ENCODE measurements around the gene KHDRBS1.

Gene KHDRBS1

DNA sequence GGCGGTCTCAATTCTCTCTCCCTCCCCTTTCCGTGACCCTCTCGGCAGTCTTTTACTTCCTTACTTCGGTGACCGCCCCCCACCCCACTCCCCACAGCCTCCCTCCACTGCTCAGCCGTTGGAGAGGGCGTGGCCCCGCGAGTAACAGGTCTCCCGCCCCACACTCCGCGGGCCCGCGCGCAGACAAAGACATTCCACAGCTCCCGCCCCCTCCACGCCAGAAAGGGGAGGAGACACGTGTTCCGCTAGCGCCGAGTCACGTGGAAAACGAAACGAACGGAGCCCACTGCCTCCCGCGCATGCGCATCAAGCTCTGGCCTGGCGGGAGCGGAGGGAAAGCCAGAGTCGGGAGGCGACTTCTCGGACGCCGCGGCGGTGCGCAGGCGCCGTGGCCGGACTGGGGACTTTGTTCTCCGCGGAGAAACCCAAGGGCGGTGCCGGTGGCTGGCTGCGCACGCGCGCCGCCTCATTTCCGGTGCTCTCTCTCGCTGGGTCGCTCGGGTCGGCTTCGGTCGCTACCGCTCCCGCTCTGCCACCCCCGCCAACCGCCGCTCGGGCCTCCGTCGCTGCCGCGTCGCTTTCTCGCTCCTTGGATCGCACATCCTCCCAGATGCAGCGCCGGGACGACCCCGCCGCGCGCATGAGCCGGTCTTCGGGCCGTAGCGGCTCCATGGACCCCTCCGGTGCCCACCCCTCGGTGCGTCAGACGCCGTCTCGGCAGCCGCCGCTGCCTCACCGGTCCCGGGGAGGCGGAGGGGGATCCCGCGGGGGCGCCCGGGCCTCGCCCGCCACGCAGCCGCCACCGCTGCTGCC is at the start of gene KHDRBS1 (continued):
- TF ChIP-seq GLIS1 (tag by site-specific recombination; IDR thresholded peaks at IDR 0.05): 0 out of 2 replicates have a peak, but pooled peaks have one; percentile 27
- peak; percentile 68 for TF ChIP-seq ZNF335 (tag by site-specific recombination; conservative IDR thresholded peaks at IDR 0.05)
- TF ChIP-seq, protein P1, sequence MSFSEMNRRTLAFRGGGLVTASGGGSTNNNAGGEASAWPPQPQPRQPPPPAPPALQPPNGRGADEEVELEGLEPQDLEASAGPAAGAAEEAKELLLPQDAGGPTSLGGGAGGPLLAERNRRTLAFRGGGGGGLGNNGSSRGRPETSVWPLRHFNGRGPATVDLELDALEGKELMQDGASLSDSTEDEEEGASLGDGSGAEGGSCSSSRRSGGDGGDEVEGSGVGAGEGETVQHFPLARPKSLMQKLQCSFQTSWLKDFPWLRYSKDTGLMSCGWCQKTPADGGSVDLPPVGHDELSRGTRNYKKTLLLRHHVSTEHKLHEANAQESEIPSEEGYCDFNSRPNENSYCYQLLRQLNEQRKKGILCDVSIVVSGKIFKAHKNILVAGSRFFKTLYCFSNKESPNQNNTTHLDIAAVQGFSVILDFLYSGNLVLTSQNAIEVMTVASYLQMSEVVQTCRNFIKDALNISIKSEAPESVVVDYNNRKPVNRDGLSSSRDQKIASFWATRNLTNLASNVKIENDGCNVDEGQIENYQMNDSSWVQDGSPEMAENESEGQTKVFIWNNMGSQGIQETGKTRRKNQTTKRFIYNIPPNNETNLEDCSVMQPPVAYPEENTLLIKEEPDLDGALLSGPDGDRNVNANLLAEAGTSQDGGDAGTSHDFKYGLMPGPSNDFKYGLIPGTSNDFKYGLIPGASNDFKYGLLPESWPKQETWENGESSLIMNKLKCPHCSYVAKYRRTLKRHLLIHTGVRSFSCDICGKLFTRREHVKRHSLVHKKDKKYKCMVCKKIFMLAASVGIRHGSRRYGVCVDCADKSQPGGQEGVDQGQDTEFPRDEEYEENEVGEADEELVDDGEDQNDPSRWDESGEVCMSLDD (tag by site-specific recombination; IDR thresholded peaks at IDR 0.05): no peak
- TF ChIP-seq, protein P2, sequence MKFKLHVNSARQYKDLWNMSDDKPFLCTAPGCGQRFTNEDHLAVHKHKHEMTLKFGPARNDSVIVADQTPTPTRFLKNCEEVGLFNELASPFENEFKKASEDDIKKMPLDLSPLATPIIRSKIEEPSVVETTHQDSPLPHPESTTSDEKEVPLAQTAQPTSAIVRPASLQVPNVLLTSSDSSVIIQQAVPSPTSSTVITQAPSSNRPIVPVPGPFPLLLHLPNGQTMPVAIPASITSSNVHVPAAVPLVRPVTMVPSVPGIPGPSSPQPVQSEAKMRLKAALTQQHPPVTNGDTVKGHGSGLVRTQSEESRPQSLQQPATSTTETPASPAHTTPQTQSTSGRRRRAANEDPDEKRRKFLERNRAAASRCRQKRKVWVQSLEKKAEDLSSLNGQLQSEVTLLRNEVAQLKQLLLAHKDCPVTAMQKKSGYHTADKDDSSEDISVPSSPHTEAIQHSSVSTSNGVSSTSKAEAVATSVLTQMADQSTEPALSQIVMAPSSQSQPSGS (tag by site-specific recombination; IDR thresholded peaks at IDR 0.05; ENCODE audit: low read depth): no peak
- TF ChIP-seq, protein P3, sequence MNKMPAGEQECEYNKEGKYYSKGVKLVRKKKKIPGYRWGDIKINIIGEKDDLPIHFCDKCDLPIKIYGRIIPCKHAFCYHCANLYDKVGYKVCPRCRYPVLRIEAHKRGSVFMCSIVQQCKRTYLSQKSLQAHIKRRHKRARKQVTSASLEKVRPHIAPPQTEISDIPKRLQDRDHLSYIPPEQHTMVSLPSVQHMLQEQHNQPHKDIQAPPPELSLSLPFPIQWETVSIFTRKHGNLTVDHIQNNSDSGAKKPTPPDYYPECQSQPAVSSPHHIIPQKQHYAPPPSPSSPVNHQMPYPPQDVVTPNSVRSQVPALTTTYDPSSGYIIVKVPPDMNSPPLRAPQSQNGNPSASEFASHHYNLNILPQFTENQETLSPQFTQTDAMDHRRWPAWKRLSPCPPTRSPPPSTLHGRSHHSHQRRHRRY (tag by site-specific recombination; IDR thresholded peaks at IDR 0.05): no peak
- peak; percentile 94 for TF ChIP-seq KLF16 (tag by site-specific recombination; IDR thresholded peaks at IDR 0.05)
- TF ChIP-seq ZNF341 (tag by site-specific recombination; IDR thresholded peaks at IDR 0.05; ENCODE audit: low read depth): peak; percentile 81
- TF ChIP-seq ZNF626 (tag by site-specific recombination; IDR thresholded peaks at IDR 0.05): no peak
- no peak for TF ChIP-seq ZNF555 (tag by site-specific recombination; conservative IDR thresholded peaks at IDR 0.05)
- no peak for TF ChIP-seq ZSCAN23 (tag by site-specific recombination; IDR thresholded peaks at IDR 0.05)
- peak; percentile 65 for TF ChIP-seq ZFP69B (tag by site-specific recombination; IDR thresholded peaks at IDR 0.05)
- TF ChIP-seq, protein P4, sequence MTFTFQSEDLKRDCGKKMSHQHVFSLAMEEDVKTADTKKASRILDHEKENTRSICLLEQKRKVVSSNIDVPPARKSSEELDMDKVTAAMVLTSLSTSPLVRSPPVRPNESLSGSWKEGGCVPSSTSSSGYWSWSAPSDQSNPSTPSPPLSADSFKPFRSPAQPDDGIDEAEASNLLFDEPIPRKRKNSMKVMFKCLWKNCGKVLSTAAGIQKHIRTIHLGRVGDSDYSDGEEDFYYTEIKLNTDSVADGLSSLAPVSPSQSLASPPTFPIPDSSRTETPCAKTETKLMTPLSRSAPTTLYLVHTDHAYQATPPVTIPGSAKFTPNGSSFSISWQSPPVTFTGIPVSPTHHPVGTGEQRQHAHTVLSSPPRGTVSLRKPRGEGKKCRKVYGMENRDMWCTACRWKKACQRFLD (tag by site-specific recombination; IDR thresholded peaks at IDR 0.05): no peak
- TF ChIP-seq, protein P5, sequence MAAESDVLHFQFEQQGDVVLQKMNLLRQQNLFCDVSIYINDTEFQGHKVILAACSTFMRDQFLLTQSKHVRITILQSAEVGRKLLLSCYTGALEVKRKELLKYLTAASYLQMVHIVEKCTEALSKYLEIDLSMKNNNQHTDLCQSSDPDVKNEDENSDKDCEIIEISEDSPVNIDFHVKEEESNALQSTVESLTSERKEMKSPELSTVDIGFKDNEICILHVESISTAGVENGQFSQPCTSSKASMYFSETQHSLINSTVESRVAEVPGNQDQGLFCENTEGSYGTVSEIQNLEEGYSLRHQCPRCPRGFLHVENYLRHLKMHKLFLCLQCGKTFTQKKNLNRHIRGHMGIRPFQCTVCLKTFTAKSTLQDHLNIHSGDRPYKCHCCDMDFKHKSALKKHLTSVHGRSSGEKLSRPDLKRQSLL (tag by site-specific recombination; IDR thresholded peaks at IDR 0.05): no peak
- no peak for TF ChIP-seq ZNF76 (tag by site-specific recombination; IDR thresholded peaks at IDR 0.05; ENCODE audit: borderline replicate concordance, low read depth)
- TF ChIP-seq ZNF501 (tag by site-specific recombination; IDR thresholded peaks at IDR 0.05): peak; percentile 44
- TF ChIP-seq MEIS1 (CRISPR knock-in tag; IDR thresholded peaks at IDR 0.05; ENCODE audit: borderline replicate concordance): no peak
- TF ChIP-seq, protein P6, sequence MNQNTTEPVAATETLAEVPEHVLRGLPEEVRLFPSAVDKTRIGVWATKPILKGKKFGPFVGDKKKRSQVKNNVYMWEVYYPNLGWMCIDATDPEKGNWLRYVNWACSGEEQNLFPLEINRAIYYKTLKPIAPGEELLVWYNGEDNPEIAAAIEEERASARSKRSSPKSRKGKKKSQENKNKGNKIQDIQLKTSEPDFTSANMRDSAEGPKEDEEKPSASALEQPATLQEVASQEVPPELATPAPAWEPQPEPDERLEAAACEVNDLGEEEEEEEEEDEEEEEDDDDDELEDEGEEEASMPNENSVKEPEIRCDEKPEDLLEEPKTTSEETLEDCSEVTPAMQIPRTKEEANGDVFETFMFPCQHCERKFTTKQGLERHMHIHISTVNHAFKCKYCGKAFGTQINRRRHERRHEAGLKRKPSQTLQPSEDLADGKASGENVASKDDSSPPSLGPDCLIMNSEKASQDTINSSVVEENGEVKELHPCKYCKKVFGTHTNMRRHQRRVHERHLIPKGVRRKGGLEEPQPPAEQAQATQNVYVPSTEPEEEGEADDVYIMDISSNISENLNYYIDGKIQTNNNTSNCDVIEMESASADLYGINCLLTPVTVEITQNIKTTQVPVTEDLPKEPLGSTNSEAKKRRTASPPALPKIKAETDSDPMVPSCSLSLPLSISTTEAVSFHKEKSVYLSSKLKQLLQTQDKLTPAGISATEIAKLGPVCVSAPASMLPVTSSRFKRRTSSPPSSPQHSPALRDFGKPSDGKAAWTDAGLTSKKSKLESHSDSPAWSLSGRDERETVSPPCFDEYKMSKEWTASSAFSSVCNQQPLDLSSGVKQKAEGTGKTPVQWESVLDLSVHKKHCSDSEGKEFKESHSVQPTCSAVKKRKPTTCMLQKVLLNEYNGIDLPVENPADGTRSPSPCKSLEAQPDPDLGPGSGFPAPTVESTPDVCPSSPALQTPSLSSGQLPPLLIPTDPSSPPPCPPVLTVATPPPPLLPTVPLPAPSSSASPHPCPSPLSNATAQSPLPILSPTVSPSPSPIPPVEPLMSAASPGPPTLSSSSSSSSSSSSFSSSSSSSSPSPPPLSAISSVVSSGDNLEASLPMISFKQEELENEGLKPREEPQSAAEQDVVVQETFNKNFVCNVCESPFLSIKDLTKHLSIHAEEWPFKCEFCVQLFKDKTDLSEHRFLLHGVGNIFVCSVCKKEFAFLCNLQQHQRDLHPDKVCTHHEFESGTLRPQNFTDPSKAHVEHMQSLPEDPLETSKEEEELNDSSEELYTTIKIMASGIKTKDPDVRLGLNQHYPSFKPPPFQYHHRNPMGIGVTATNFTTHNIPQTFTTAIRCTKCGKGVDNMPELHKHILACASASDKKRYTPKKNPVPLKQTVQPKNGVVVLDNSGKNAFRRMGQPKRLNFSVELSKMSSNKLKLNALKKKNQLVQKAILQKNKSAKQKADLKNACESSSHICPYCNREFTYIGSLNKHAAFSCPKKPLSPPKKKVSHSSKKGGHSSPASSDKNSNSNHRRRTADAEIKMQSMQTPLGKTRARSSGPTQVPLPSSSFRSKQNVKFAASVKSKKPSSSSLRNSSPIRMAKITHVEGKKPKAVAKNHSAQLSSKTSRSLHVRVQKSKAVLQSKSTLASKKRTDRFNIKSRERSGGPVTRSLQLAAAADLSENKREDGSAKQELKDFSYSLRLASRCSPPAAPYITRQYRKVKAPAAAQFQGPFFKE (tag by site-specific recombination; IDR thresholded peaks at IDR 0.05; ENCODE audit: borderline replicate concordance): no peak
- TF ChIP-seq ZNF214 (tag by site-specific recombination; IDR thresholded peaks at IDR 0.05; ENCODE audit: borderline replicate concordance): no peak
- peak; percentile 98 for TF ChIP-seq ZXDB (tag by site-specific recombination; IDR thresholded peaks at IDR 0.05)
- peak; percentile 45; the same call in 1 of the 2 replicates for TF ChIP-seq WT1 (tag by site-specific recombination; IDR thresholded peaks at IDR 0.05)
- TF ChIP-seq SP7 (tag by site-specific recombination; IDR thresholded peaks at IDR 0.05): peak; percentile 60; the same call in 1 of the 2 replicates
- no peak; the same call in 1 of the 2 replicates for TF ChIP-seq ZBTB48 (tag by site-specific recombination; IDR thresholded peaks at IDR 0.05)
- peak; percentile 65 for TF ChIP-seq KLF8 (tag by site-specific recombination; IDR thresholded peaks at IDR 0.05)
- no peak for TF ChIP-seq ZNF776 (tag by site-specific recombination; IDR thresholded peaks at IDR 0.05; ENCODE audit: borderline replicate concordance)
- no peak for TF ChIP-seq TRIM28 (IDR thresholded peaks at IDR 0.05; ENCODE audit: borderline replicate concordance, low read length)
- TF ChIP-seq ZBTB7A (tag by site-specific recombination; IDR thresholded peaks at IDR 0.05; ENCODE audit: low read depth): 0 out of 2 replicates have a peak, but pooled peaks have one; percentile 56
